ENCODE data around the gene ECM2. TPM values are rescaled to one million over a fixed set of nuclear protein-coding genes. Genes with fewer than 3 reads are reported as not detected.
A peak's percentile ranks its signal among the peaks of the same experiment; 100 is the strongest.

The ECM2 gene
- total and polyA plus RNA-seq, 2 of the 13 experiments (the other 11 are each of a cell fraction or from before 2014, with no cell fraction given) = 0.37 TPM; not detected in 1

DNA sequence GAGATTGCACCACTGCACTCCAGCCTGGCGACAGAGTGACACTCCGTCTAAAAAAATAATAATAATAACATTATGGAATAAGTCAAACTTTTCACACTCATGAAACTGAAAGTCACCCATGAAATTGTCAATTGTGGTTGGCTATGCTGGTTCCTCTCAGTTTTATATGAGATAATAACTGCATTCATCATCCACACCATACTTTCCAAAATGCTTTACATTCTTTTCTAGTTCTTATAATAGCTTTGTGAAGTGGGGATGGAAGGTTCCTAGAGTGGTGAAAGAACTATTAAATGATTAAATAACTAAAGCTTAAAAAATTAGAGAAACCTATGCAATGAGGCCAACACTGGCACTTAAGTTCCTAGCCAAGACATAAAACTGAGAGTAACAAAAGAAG, 40.9 kb downstream of the ECM2 start (continued):
- TF ChIP-seq, protein P1, sequence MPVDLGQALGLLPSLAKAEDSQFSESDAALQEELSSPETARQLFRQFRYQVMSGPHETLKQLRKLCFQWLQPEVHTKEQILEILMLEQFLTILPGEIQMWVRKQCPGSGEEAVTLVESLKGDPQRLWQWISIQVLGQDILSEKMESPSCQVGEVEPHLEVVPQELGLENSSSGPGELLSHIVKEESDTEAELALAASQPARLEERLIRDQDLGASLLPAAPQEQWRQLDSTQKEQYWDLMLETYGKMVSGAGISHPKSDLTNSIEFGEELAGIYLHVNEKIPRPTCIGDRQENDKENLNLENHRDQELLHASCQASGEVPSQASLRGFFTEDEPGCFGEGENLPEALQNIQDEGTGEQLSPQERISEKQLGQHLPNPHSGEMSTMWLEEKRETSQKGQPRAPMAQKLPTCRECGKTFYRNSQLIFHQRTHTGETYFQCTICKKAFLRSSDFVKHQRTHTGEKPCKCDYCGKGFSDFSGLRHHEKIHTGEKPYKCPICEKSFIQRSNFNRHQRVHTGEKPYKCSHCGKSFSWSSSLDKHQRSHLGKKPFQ (CRISPR knock-in tag; IDR thresholded peaks at IDR 0.05; ENCODE audit: insufficient replicate concordance) = no peak
- TF ChIP-seq ZNF121 (CRISPR knock-in tag; IDR thresholded peaks at IDR 0.05) (no peak), ZNF598 (CRISPR knock-in tag; IDR thresholded peaks at IDR 0.05; ENCODE audit: borderline replicate concordance) (no peak), ZNF629 (CRISPR knock-in tag; conservative IDR thresholded peaks at IDR 0.05) (no peak), U2AF2 (IDR thresholded peaks at IDR 0.05; ENCODE audit: low read depth, low read length) (no peak), NPAS2 (CRISPR knock-in tag; IDR thresholded peaks at IDR 0.05; ENCODE audit: borderline replicate concordance) (no peak), IRX3 (CRISPR knock-in tag; IDR thresholded peaks at IDR 0.05; ENCODE audit: borderline replicate concordance, low read depth) (no peak)

DNA sequence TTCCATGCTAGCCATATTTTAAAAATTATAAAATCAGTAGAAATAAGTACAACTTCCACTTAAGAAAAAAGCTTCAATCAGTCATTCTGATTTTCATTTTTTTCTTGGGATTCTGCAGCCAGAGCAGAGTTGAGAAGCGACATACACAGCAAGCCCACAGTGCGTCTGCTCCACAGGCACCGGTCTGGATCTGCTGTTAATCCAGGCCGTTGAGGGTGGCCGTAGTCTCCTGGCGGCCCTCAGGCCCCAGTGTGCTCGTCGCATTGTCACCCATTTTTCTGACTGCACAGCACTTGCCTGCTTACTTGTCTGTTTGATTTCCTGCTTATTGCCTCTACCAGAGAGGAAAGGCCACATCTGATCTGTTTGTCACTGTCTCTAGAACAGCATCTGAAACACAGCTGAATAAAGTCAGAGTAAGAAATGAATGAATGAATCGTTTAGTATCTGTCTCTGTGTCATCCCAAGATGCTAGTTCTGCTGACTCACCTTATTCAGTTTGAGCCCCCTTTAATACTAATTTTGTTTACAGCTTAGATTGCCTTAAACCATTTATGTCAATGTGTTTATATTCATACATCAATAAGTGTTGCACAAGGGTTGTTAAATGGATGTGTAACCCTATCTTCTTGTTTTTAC, 41.9 kb downstream of the ECM2 start:
- H3K36me3 ChIP-seq (replicated peaks in 1 of 2; ENCODE audit: control insufficient read depth in 1 of 2, insufficient read depth in 2 of 2, low read length in 2 of 2) = no peaks in the 10 kb centered on the region
- H3K9ac ChIP-seq (ENCODE audit: insufficient read depth, low read depth, low read length) = no peak overlapping the region
- ATAC-seq = no peak
- FAIRE-seq = no peak
- H3K4me1 ChIP-seq (ENCODE audit: insufficient read depth, low read length) = no peaks in the 10 kb centered on the region
- H3K27me3 ChIP-seq (ENCODE audit: control insufficient read depth in 1 of 2, insufficient read depth in 2 of 2, low read length in 2 of 2) = no peaks in the 10 kb centered on the region
- in situ Hi-C loops (cut with HindIII; ENCODE audit: extremely low pct_ligation_motif_present, low pct_unique_long_range_greater_than_20kb) = no loop called here
- ChIA-PET CTCF (ENCODE audit: low intra/inter-chr PET ratio, low total read pairs) (no interaction called here), POLR2A (no interaction called here)
- intact Hi-C loops (cut with micrococcal nuclease; ENCODE audit: unreplicated experiment) = no loop called here
- H2AFZ ChIP-seq (ENCODE audit: low read length) = no peak overlapping the region
- no peak overlapping the region for H3K4me3 ChIP-seq (replicated peaks in 1 of 3; ENCODE audit: insufficient read depth in 1 of 3, low read depth in 2 of 3, low read length in 3 of 3)
- H3K27ac ChIP-seq (ENCODE audit: extremely low read length, insufficient read depth, low read length) = no peak overlapping the region
- 91% methylated on average over 9 of the region's 9 CpGs for WGBS (ENCODE audit: low lambda C conversion rate)
- no peaks in the 10 kb centered on the region for H3K79me2 ChIP-seq (ENCODE audit: insufficient read depth, low read length)
- TF ChIP-seq AGO2 (optimal IDR thresholded peaks at IDR 0.05; ENCODE audit: low read depth, low read length) (no peak), MAFF (IDR thresholded peaks at IDR 0.05; ENCODE audit: low read depth, low read length) (peak; percentile 86), ZKSCAN5 (CRISPR knock-in tag; IDR thresholded peaks at IDR 0.05) (no peak), MAFK (conservative IDR thresholded peaks at IDR 0.05 in 1 of 2, IDR thresholded peaks at IDR 0.05 in 1 of 2; ENCODE audit: low read length in 2 of 2) (peak; percentile 79 to 94), ZNF550 (CRISPR knock-in tag; IDR thresholded peaks at IDR 0.05; ENCODE audit: borderline replicate concordance) (no peak)
- H4K20me1 ChIP-seq (ENCODE audit: insufficient read depth, low read length) = no peaks in the 10 kb centered on the region
- no peak overlapping the region for H3K4me2 ChIP-seq (ENCODE audit: low read depth, low read length)
- no peaks in the 10 kb centered on the region for H3K9me3 ChIP-seq (ENCODE audit: low read length)
- no TSS peak for BruUV-seq (replicated peaks)
- no peak for DNase-seq (ENCODE audit: low spot score)

Measured in HepG2 (cell line).